Tibial nerve (tissue), 4 donors: ENCODE measurements around the gene KCTD7. TPM values are rescaled to one million over a fixed set of nuclear protein-coding genes. Genes with fewer than 3 reads are reported as not detected.
"Not testable (repeated sequence)": the region's sequence is repeated elsewhere in the genome, so short reads cannot be mapped to it uniquely, and the experiment has no call there.

Source experiments
- DNase-seq, 2 donors: peaks; one replicate each; pipeline ENCODE4 v3.0.0-alpha.2; 2019; ENCODE audit warnings: low spot score in 2 of 2
- H3K27ac ChIP-seq, 4 donors: fragments of 200-600 bp; sonication (generic) in 3 of 4; one replicate each; pipeline ENCODE4 v1.5.1; 2017 to 2019; ENCODE audit warnings: mild to moderate bottlenecking in 1 of 4
- H3K27me3 ChIP-seq, 2 donors: fragments of 200-600 bp; sonication (generic) in 1 of 2; one replicate each; pipeline versions ENCODE4 v1.5.1 to v1.6.0; 2017 to 2019
- H3K36me3 ChIP-seq, 3 donors: fragments of 200-600 bp; sonication (generic); one replicate each; pipeline ENCODE4 v1.5.1; 2018 to 2019
- H3K4me1 ChIP-seq, 4 donors: fragments of 200-600 bp; sonication (generic) in 3 of 4; one replicate each; pipeline ENCODE4 v1.5.1; 2017 to 2019
- H3K4me3 ChIP-seq, 4 donors: fragments of 200-600 bp; sonication (generic) in 3 of 4; one replicate each; pipeline ENCODE4 v1.5.1; 2017 to 2019; ENCODE audit warnings: mild to moderate bottlenecking in 1 of 4, moderate library complexity in 1 of 4
- H3K9me3 ChIP-seq, 4 donors: fragments of 200-600 bp; sonication (generic) in 3 of 4; one replicate each; pipeline ENCODE4 v1.5.1; 2017 to 2019
- CTCF ChIP-seq, 5 experiments: fragments of 200-600 bp in 3 of 5; fragments of 450-650 bp in 2 of 5; sonication (generic) in 3 of 5; IDR thresholded peaks; one replicate each; pipeline ENCODE4 v1.5.1; 2016 to 2019; ENCODE audit warnings: antibody characterized with exemption in 5 of 5, mild to moderate bottlenecking in 3 of 5, moderate library complexity in 2 of 5
- EP300 ChIP-seq, 2 donors: sonication (generic); formaldehyde crosslinking; IDR thresholded peaks; one replicate each; pipeline ENCODE4 v1.6.1; 2017; ENCODE audit warnings: antibody characterized with exemption in 2 of 2, mild to moderate bottlenecking in 1 of 2
- POLR2A ChIP-seq, 2 donors: fragments of 450-650 bp; IDR thresholded peaks; one replicate each; pipeline ENCODE4 v1.6.1; 2017; ENCODE audit warnings: antibody characterized with exemption in 2 of 2, mild to moderate bottlenecking in 2 of 2, moderate library complexity in 2 of 2
- WGBS, 2 donors: methylation state at CpG; one replicate each; pipeline ENCODE4 v1.1.5; 2018; 5-methylcytosine and 5-hydroxymethylcytosine counted together
- total RNA-seq, 4 donors: library from RNA; depleted of rRNA; stranded (reverse); fragments of >200 nt; gene quantifications; one replicate each; pipeline ENCODE4 v1.1.0, GENCODE V29; 2016

KCTD7 gene
- total RNA-seq, 4 donors from 2014 or later = 15.9 to 28.8 (median 22.1) TPM

GRCh38 chr7:66671034-66671433 lies 42.4 kb downstream of the KCTD7 start:
- no peak for DNase-seq
- 96 to 97% methylated on average over 3 of the region's 3 CpGs for WGBS, 2 donors
- TF ChIP-seq EP300 (IDR thresholded peaks at IDR 0.05) = no peak
- no peak for TF ChIP-seq POLR2A (IDR thresholded peaks at IDR 0.05)
- TF ChIP-seq CTCF (IDR thresholded peaks at IDR 0.05) = no peak
- no peak overlapping the region for H3K27ac ChIP-seq
- H3K4me1 ChIP-seq = peaks cover 0 to 22% (median 4%) of the 10 kb centered on the region in 4 donors
- H3K4me3 ChIP-seq = no peak overlapping the region
- no peaks in the 10 kb centered on the region for H3K27me3 ChIP-seq
- no peaks in the 10 kb centered on the region for H3K36me3 ChIP-seq
- H3K9me3 ChIP-seq = no peaks in the 10 kb centered on the region

GRCh38 chr7:66671486-66671885 lies 42.8 kb downstream of the KCTD7 start:
- H3K36me3 ChIP-seq, DNase-seq, H3K27ac ChIP-seq, H3K9me3 ChIP-seq, H3K27me3 ChIP-seq, H3K4me3 ChIP-seq: not testable (repeated sequence)
- peaks cover 0 to 18% (median 4%) of the 10 kb centered on the region in 4 donors for H3K4me1 ChIP-seq
- 78 to 81% methylated on average over 2 of the region's 2 CpGs for WGBS, 2 donors

GRCh38 chr7:66672432-66673123 lies 43.9 kb downstream of the KCTD7 start:
- H3K36me3 ChIP-seq, H3K4me3 ChIP-seq, H3K9me3 ChIP-seq, H3K27ac ChIP-seq, DNase-seq, H3K27me3 ChIP-seq: not testable (repeated sequence)
- H3K4me1 ChIP-seq = peaks cover 0 to 18% (median 4%) of the 10 kb centered on the region in 4 donors
- 36 to 40% methylated on average over 2 to 5 of the region's 5 CpGs for WGBS, 2 donors

GRCh38 chr7:66673124-66673640 lies 44.5 kb downstream of the KCTD7 start:
- not testable (repeated sequence) for H3K27me3 ChIP-seq, H3K9me3 ChIP-seq, H3K36me3 ChIP-seq, H3K4me3 ChIP-seq, H3K27ac ChIP-seq, DNase-seq
- peaks cover 0 to 12% (median 4%) of the 10 kb centered on the region in 4 donors for H3K4me1 ChIP-seq
- 60 to 87% methylated on average over 1 to 5 of the region's 7 CpGs for WGBS, 2 donors

GRCh38 chr7:66679633-66680244 lies 51.1 kb downstream of the KCTD7 start:
- H3K27ac ChIP-seq = no peak overlapping the region
- 90 to 92% methylated on average over 3 of the region's 3 CpGs for WGBS, 2 donors

More at GRCh38 chr7:66679633-66680244, 51.1 kb downstream of the KCTD7 start:
- no peaks in the 10 kb centered on the region for H3K27me3 ChIP-seq
- H3K4me3 ChIP-seq = no peak overlapping the region
- no peak for DNase-seq
- peaks cover 0 to 34% (median 7%) of the 10 kb centered on the region in 4 donors for H3K4me1 ChIP-seq
- no peaks in the 10 kb centered on the region for H3K9me3 ChIP-seq
- H3K36me3 ChIP-seq = no peaks in the 10 kb centered on the region
- no peak for TF ChIP-seq POLR2A (IDR thresholded peaks at IDR 0.05)
- TF ChIP-seq EP300 (IDR thresholded peaks at IDR 0.05) = no peak
- no peak for TF ChIP-seq CTCF (IDR thresholded peaks at IDR 0.05)
